Fibroblast of skin of right quadriceps (primary cell): ENCODE measurements around the gene KHSRP.

ENCODE experiments used
- DNase-seq: peaks from one replicate; pipeline ENCODE4 v3.0.0-alpha.2; 2013

The KHSRP gene

DNA sequence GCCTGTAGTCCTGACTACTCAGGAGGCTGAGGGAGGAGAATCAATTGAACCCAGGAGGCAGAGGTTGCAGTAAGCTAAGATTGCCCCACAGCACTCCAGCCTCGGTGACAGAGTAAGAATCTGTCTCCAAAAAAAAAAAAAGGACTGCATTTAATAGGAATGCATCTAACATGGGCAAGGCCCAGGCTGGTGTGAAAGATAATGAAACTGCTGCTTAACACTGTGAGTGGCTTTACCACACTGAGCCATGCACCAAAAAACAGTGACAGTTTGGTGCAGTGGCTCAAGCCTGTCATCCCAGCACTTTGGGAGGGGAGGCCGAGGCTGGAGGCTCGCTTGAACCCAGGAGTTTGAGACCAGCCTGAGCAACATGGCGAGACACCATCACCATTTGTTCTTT lies 40.2 kb downstream of the KHSRP start:
- no peak for DNase-seq

DNA sequence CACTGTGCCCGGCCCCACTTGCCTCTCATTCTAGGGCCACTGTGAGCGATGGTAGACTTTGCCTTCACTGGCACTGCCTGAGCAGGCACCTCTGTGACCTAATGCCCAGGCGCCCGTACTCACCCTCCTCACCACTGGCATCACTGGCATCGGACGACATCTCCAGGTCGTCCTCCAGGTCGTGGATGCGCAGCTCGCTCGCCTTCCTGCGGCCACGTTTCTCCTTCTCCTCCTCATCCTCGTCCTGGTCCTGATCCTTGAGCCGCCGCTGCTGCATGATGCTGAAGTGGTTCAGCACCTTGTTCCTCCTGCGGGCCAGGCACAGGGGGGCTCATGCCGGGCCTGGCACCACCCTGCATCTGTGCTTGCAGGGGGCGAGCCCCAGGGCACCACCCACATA lies 41.4 kb downstream of the KHSRP start:
- no peak for DNase-seq

DNA sequence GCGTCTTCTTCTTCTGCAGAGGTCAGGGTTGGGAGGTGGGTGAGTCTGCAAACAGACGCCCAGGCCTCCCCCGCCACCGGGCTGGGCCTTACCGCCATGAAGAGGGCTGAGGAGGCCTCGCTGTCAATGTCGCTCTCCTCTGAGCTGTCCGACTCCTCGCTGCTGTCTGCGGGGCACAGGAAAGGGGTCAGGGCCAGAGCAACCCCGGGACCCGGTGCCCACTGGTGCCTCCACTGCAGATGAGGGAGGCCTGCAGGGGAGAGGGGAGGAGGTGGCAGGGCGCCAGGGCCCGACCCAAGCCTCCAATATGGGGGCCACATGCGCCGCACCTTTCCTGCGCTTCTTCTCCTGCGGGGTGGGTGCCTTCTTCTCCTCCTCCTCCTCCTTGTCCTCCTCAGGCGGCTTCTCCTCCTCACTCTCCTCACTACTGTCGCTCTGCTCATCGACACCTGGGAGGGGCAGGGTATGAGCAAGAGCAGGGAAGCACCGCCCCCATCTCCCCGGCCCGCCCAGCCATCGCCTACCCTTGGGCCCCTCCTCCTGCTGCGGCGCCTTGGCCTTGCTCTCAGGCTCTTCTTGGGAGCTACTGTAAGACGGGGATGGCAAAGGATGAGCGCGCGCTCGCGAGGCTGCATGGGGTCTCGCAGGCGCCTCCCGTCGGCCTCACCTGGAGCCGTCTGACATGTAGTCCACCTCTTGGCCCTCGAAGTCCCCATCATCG lies 43.4 kb downstream of the KHSRP start:
- no peak for DNase-seq

DNA sequence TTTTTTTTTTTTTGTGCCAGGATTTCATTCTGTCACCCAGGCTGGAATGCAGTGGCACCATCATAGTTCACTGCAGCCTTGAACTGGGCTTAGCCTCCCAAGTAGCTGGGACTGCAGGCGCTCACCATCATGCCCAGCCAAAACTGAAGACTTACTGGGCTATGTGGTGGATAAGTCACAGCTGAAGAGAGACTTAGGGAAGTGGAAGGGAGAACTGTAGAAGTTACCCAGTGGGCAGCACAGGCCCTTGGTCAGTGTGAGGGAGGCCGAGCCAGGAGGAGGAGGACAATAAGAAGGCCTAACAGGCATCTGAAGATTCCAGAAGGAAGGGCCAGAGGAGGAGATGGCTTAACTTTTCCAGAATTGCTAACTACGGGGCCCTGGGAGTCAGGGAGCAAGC lies 44.9 kb downstream of the KHSRP start:
- no peak for DNase-seq

DNA sequence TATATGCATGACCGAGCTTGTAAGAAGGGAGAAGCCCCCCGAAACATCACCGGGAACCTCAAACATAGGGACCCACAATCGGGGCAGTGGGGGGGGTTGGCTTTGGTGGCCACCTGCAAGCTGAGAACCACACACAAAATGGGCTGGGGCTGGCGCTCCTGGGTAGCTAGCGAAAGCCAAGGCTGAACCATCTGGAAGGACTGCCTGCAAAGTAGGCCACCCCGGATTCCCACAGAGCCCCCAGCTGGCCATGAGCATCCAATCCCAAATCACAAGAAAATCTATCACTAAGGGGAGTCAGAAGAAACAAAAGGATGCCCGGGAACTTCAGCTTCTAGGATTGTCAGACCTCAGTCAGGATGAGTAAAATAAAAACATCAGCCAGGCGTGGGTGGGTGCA lies 46.1 kb downstream of the KHSRP start:
- DNase-seq: no peak

DNA sequence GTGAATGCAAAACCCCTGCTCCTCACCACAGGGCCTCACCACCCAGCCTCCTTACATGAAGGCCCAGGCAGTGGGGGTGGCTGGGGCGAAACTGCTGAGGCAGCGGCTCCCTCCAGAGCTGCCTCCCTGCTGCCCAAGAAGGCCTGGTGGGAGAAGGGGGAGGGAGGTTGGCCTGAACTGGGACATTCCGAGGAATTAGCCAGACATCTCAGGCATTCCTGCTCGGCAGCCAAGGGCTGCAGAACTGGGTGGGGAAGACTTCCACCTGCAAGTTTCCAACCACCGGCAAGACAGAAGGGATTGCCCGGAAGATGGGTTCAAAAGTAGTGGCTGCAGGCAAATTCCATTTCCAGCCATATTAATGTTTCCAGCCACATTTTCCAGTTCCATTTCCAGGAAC lies 46.6 kb downstream of the KHSRP start:
- peak; percentile 73 for DNase-seq

DNA sequence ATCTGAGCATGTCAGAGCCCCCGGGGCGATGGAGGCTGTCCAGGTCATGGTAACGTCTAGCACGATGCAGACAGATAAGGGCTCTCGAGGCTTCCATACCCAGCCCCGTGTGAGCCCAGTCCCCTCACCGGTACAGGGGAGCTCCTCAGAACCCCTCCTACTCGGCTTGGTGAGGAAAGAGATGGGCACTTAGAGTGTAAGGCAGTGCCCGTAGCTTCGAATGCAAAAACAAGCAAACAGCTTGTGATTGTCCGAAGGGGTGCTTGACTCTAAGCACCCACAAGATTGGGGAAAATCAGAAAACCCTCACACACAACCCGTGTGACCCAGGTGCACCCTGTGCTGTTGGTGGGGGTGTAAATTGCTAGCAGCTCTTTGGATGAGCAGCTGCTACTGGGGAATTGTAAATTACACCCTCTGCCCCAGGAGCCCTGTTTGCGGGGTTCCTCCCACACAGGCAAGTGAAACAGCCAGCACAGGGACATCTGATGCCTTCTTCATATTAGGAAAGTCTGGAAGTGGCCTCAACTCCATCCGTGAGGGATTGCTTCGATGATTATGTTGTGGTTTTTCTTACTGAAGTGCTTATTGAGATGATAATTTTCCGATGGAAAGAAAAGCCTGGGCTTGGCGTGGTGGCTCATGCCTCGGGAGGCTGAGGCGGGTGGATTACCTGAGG lies 48.0 kb downstream of the KHSRP start:
- no peak for DNase-seq

DNA sequence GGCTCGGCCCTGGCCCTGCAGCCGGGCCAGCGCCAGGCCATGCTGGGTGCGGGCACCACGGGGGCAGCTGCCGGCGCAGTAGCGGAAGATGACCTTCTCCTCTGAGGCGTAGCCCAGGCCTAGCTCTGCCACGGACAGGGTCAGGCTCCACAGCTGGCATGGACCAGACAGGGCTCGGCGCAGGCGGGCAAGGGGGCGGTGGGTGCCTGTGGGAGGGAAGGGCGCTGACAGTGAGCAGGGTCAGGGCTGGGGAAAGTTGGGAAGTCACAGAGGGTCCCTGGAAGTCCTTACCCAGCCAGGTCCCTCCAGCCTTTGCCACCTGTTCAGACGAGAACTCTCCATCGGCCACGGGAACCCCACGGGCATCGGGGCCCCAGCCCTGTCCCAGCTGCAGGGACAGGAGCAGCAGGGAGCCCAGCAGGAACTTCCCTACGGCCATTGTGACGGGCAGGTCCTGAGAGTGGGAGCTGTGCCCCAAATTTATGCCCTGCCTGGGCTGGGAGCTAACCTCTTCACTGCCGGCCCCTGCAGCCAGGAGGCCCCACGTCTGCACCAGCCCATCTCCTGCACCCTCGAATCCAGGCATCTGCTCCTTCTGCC lies 49.1 kb downstream of the KHSRP start, which contains the start of gene PSPN:
PSPN (minus strand) TSS at position 523 of the 600 bp plus-strand sequence; CDS start at position 439, 84 bp downstream.
- no peak for DNase-seq

DNA sequence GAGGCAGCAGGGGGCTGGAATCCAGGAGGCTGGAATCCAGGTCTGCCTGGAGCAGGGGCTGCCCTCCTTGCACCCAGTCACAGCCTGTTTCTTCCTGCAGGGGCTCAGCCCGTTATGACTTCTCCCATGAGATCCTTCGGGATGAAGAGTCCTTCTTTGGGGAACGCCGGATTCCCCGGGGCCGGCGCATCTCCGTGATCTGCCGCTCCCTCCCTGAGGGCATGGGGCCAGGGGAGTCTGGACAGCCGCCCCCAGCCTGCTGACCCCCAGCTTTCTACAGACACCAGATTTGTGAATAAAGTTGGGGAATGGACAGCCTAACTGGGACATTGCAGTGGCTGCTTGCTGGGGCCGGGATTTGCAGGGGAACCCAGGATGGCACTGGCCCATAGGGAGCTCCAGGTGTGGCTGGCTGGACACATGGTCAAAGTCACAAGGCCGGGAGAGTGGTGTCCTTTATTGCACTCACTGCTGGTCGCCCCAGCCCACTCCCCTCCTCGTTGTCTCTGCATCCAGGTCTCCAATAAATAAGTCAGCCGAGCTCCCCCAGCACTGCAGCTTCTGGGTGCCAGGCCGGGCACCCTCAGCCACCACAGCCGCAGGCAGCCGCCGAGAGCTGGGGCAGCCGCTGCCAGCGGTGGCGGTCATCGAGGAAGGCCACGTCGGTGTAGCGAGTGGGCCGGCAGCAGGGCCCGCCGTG lies 49.8 kb downstream of the KHSRP start:
- no peak for DNase-seq

DNA sequence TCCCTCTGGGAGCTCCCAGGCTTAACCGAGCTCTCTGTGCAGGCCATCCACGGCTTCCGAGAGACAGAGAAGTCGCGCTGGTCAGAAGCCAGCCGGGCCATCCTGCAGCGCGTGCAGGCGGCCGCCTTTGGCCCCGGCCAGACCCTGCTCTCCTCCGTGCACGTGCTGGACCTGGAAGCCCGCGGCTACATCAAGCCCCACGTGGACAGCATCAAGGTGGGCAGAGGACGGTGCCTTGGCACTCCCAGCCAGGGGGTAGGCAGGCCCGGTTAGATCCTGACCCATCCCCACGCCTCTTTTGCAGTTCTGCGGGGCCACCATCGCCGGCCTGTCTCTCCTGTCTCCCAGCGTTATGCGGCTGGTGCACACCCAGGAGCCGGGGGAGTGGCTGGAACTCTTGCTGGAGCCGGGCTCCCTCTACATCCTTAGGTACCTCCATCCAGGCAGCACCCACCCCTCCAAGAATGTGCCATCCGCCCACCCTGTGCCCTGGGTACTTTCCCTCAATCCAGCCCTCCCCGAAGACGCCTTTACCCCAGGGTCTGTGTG lies 50.4 kb downstream of the KHSRP start:
- DNase-seq: no peak

DNA sequence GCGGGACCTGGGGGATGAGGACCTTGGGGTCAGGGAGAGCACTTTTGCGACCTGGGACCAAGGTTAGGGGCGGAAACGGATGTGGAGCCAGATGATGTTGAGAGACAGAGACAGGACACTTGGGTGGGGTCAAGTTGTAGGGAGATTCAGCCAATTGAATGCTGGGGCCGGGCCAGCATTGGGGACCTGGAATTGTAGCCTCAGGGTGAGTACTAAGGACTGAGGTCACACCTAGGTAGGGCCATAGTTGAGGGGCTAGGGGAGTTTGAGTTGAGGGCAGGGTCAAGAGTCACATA lies 50.9 kb downstream of the KHSRP start:
- DNase-seq: no peak

DNA sequence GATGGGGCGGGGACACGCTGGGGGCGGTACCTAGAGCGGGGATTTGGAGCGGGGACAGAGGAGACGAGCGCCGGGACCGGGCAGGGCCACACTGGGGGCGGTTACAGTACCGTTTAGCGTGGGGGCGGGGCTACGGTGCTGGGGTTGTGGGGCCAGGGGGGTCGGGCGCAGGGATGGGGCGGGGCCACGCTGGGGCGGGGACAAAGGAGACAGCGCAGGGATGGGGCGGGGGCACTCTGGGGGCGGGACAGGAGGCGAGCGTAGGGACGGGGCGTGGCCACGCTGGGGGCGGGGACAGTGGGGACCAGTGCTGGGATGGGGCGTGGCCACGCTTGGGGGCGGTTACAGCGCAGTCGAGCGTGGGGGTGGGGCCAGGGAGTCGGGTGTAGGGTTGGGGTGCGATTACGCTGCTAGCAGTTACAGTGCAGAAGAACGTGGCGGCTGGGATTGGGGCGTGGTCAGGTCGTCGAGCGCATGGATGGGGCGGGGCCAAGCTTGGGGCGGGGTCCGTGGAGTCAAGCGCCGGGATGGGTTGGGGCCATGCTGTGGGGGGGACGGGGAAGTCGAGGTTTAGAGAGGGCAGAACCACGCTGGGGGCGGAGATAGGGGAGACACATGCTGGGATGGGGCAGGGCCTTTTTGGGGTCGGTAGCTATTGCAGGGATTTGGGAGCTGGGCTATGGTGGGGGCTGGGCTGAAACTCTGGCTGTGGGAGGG lies 51.4 kb downstream of the KHSRP start:
- DNase-seq: peak; percentile 98

DNA sequence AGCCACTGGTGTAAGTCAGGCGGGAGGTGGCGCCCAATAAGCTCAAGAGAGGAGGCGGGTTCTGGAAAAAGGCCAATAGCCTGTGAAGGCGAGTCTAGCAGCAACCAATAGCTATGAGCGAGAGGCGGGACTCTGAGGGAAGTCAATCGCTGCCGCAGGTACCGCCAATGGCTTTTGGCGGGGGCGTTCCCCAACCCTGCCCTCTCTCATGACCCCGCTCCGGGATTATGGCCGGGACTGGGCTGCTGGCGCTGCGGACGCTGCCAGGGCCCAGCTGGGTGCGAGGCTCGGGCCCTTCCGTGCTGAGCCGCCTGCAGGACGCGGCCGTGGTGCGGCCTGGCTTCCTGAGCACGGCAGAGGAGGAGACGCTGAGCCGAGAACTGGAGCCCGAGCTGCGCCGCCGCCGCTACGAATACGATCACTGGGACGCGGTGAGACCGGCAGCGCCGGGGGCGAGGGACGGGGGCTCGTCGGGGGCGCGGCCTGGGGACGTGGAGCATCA lies 52.0 kb downstream of the KHSRP start, which contains the start of gene ALKBH7:
ALKBH7 (plus strand) TSS at position 201 of the 502 bp plus-strand sequence; CDS start at position 228, 27 bp downstream.
- peak; percentile 100 for DNase-seq

DNA sequence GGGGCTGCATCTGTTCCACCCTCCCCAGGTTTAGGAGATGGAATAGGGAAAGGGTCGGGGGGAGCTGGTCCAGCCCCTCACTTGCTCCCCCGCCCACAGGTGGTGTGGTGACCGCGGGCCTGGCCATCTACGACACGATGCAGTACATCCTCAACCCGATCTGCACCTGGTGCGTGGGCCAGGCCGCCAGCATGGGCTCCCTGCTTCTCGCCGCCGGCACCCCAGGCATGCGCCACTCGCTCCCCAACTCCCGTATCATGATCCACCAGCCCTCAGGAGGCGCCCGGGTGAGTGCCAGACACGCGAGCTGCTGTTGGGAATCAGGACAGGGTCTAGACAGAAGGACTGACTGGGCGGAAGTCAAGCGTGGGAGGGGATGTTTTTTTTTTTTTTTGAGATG lies 60.3 kb downstream of the KHSRP start:
- DNase-seq: no peak
